AG04450 (cell line): ENCODE results near the gene OPN5. TPM values are rescaled to one million over a fixed set of nuclear protein-coding genes. Genes with fewer than 3 reads are reported as not detected.
"Not testable (repeated sequence)": the region's sequence is repeated elsewhere in the genome, so short reads cannot be mapped to it uniquely, and the experiment has no call there.

Source experiments
- CTCF ChIA-PET: fragments of 300-600, 350-600 bp; formaldehyde crosslinking; extraction: SDS; loops from one replicate; lab custom pipeline; 2022; ENCODE audit warnings: antibody characterized with exemption, inconsistent platforms; lab: Charles Lee
- POLR2A ChIA-PET: fragments of 350-600 bp; formaldehyde crosslinking; extraction: SDS; loops from one replicate; lab custom pipeline; 2021; ENCODE audit warnings: antibody characterized with exemption, inconsistent platforms; lab: Yijun Ruan, JAX
- DNase-seq: peaks from one replicate; pipeline ENCODE4 v3.0.0-alpha.2; 2011; ENCODE audit warnings: low read depth, low spot score
- H3K27ac ChIP-seq: one replicate; pipeline ENCODE4 v1.5.1; 2012; ENCODE audit warnings: low read depth, low read length, control low read depth
- H3K27me3 ChIP-seq: one replicate; pipeline ENCODE4 v1.6.0; 2012; ENCODE audit warnings: low read length; ENCODE audit not compliant: control insufficient read depth, insufficient read depth
- H3K4me3 ChIP-seq: 2 replicates; pipeline ENCODE4 v1.5.1; 2011; ENCODE audit warnings: mild to moderate bottlenecking, low read depth, low read length, control low read depth
- H3K9me3 ChIP-seq: 2 replicates; pipeline ENCODE4 v1.5.1; 2012; ENCODE audit warnings: low read length; ENCODE audit not compliant: control insufficient read depth, insufficient read depth
- polyA plus RNA-seq: library from polyadenylated mRNA; depleted of rRNA; stranded (reverse); fragments of >200 nt; gene quantifications from 2 replicates; pipeline ENCODE4 v1.2.3, GENCODE V29; 2011
- TF ChIP-seq, protein P1 (sequence below): IDR thresholded peaks from 2 replicates; pipeline ENCODE4 v1.5.1; 2011; ENCODE audit warnings: low read depth, low read length, control low read depth, inconsistent platforms

Gene OPN5
- polyA plus RNA-seq, 1 experiment, result not detected

GRCh38 chr6:47737406-47737805 is 44.4 kb upstream of the OPN5 start:
- H3K9me3 ChIP-seq, result no peaks in the 10 kb centered on the region
- ChIA-PET CTCF (interaction anchor here (1.4 kb wide), 1 partner anchor 107 kb away, joined by 3 read pairs; no protein-coding TSS in a partner anchor), POLR2A (no interaction called here)
- no peaks in the 10 kb centered on the region for H3K27me3 ChIP-seq
- TF ChIP-seq, protein P1, sequence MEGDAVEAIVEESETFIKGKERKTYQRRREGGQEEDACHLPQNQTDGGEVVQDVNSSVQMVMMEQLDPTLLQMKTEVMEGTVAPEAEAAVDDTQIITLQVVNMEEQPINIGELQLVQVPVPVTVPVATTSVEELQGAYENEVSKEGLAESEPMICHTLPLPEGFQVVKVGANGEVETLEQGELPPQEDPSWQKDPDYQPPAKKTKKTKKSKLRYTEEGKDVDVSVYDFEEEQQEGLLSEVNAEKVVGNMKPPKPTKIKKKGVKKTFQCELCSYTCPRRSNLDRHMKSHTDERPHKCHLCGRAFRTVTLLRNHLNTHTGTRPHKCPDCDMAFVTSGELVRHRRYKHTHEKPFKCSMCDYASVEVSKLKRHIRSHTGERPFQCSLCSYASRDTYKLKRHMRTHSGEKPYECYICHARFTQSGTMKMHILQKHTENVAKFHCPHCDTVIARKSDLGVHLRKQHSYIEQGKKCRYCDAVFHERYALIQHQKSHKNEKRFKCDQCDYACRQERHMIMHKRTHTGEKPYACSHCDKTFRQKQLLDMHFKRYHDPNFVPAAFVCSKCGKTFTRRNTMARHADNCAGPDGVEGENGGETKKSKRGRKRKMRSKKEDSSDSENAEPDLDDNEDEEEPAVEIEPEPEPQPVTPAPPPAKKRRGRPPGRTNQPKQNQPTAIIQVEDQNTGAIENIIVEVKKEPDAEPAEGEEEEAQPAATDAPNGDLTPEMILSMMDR, result no peak
- DNase-seq, result no peak
- H3K27ac ChIP-seq, result no peak overlapping the region
- no peak overlapping the region for H3K4me3 ChIP-seq

GRCh38 chr6:47740714-47741113 is 41.1 kb upstream of the OPN5 start:
- Histone ChIP-seq H3K9me3 (no peaks in the 10 kb centered on the region), H3K4me3 (no peak overlapping the region), H3K27ac (no peak overlapping the region), H3K27me3 (no peaks in the 10 kb centered on the region)
- ChIA-PET CTCF (no interaction called here), POLR2A (no interaction called here)
- no peak for DNase-seq
- TF ChIP-seq, protein P1, result no peak

GRCh38 chr6:47741807-47742206 is 40.0 kb upstream of the OPN5 start:
- ChIA-PET CTCF (no interaction called here), POLR2A (no interaction called here)
- H3K27ac ChIP-seq, result no peak overlapping the region
- H3K27me3 ChIP-seq, result no peaks in the 10 kb centered on the region
- H3K9me3 ChIP-seq, result no peaks in the 10 kb centered on the region
- DNase-seq, result no peak
- TF ChIP-seq, protein P1, result no peak
- H3K4me3 ChIP-seq, result no peak overlapping the region

- ChIA-PET POLR2A (no interaction called here), CTCF (no interaction called here)
- Histone ChIP-seq H3K9me3 (no peaks in the 10 kb centered on the region), H3K27me3 (no peaks in the 10 kb centered on the region), H3K27ac (no peak overlapping the region), H3K4me3 (no peak overlapping the region)
- TF ChIP-seq, protein P1, result no peak
- DNase-seq, result no peak
Measured at GRCh38 chr6:47743744-47744143, 38.1 kb upstream of the OPN5 start.

DNA sequence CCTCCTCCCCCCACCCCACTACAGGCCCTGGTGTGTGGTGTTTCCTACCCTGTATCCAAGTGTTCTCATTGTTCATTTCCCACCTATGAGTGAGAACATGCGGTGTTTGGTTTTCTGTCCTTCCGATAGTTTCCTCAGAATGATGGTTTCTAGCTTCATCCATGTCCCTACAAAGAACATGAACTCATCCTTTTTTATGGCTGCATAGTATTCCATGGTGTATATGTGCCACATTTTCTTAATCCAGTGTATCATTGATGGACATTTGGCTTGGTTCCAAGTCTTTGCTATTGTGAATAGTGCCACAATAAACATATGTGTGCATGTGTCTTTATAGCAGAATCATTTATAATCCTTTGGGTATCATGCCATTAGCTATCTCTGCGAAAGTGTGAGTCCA is 36.6 kb upstream of the OPN5 start:
- POLR2A ChIA-PET, H3K27me3 ChIP-seq, H3K27ac ChIP-seq, DNase-seq, H3K4me3 ChIP-seq, H3K9me3 ChIP-seq, CTCF ChIA-PET: not testable (repeated sequence)

GRCh38 chr6:47749757-47750156 is 32.1 kb upstream of the OPN5 start:
- H3K4me3 ChIP-seq, result no peak overlapping the region
- DNase-seq, result no peak
- TF ChIP-seq, protein P1, result no peak
- no peaks in the 10 kb centered on the region for H3K9me3 ChIP-seq
- POLR2A ChIA-PET, result no interaction called here
- CTCF ChIA-PET, result no interaction called here
- no peak overlapping the region for H3K27ac ChIP-seq
- no peaks in the 10 kb centered on the region for H3K27me3 ChIP-seq
